GOT3 (cell line): ENCODE results near the gene VAMP3.

ENCODE experiments used
- DNase-seq: peaks from one replicate; lab custom pipeline; 2025; ENCODE audit warnings: mixed read lengths; lab: John Stamatoyannopoulos, UW

VAMP3 gene

GRCh38 chr1:7813677-7814373 is 42.7 kb downstream of the VAMP3 start:
- no peak for DNase-seq

- DNase-seq, result no peak
Measured at GRCh38 chr1:7821282-7821681, 50.2 kb downstream of the VAMP3 start.

GRCh38 chr1:7824701-7825100 is 53.6 kb downstream of the VAMP3 start:
- DNase-seq, result no peak

- no peak for DNase-seq
Measured at GRCh38 chr1:7826363-7826762, 55.3 kb downstream of the VAMP3 start.

- no peak for DNase-seq
Measured at GRCh38 chr1:7827126-7827955, 56.2 kb downstream of the VAMP3 start.
